MCF 10A (cell line): Measurements from ENCODE around the gene DIPK1C. TPM values are rescaled to one million over a fixed set of nuclear protein-coding genes. Genes with fewer than 3 reads are reported as not detected.

ENCODE experiments used
- BruUV-seq: library from RNA; stranded (reverse); fragments of 400-500 nt; replicated peaks from 2 replicates; lab custom pipeline; 2021; lab: Mats Ljungman, UMichigan
- CTCF ChIA-PET: fragments of 300-600 bp; sonication (Branson Sonifier 250); formaldehyde crosslinking; extraction: SDS; loops from one replicate; lab custom pipeline; 2021; ENCODE audit warnings: antibody characterized with exemption, inconsistent platforms; lab: Yijun Ruan, JAX
- POLR2A ChIA-PET: fragments of 300-600, 350-650 bp; sonication (Branson Sonifier 250); formaldehyde crosslinking; extraction: SDS; loops from one replicate; lab custom pipeline; 2020; ENCODE audit warnings: antibody characterized with exemption, inconsistent platforms; lab: Yijun Ruan, JAX
- DNase-seq: peaks from one replicate; pipeline ENCODE4 v3.0.0-alpha.2; 2018; ENCODE audit not compliant: unreplicated experiment
- H3K27ac Mint-ChIP-seq: one replicate; pipeline ENCODE4 v1.8.0; 2022; ENCODE audit warnings: mild to moderate bottlenecking, low read depth, mixed read lengths; ENCODE audit not compliant: unreplicated experiment
- H3K27me3 Mint-ChIP-seq: one replicate; pipeline ENCODE4 v1.8.0; 2022; ENCODE audit warnings: mixed read lengths; ENCODE audit not compliant: insufficient read depth, unreplicated experiment
- H3K36me3 Mint-ChIP-seq: one replicate; pipeline ENCODE4 v1.8.0; 2022; ENCODE audit warnings: mild to moderate bottlenecking, moderate library complexity, mixed read lengths; ENCODE audit not compliant: insufficient read depth, unreplicated experiment
- H3K4me1 Mint-ChIP-seq: one replicate; pipeline ENCODE4 v1.8.0; 2022; ENCODE audit warnings: mixed read lengths; ENCODE audit not compliant: insufficient read depth, unreplicated experiment
- H3K4me3 Mint-ChIP-seq: one replicate; pipeline ENCODE4 v1.8.0; 2022; ENCODE audit warnings: mild to moderate bottlenecking, moderate library complexity, mixed read lengths; ENCODE audit not compliant: unreplicated experiment
- H3K9me3 Mint-ChIP-seq: one replicate; pipeline ENCODE4 v1.8.0; 2022; ENCODE audit warnings: mixed read lengths; ENCODE audit not compliant: unreplicated experiment
- intact Hi-C: fragments of 100-400 bp; cut with micrococcal nuclease; formaldehyde crosslinking; loops from 2 replicates; pipeline ENCODE4 v1.14.1; 2022
- total RNA-seq: library from RNA; stranded (reverse); gene quantifications from 2 replicates; pipeline ENCODE4 v1.2.3, GENCODE V29; 2022
- TF ChIP-seq, protein P1 (sequence below): fragments of 200-600 bp; IDR thresholded peaks from one replicate; pipeline ENCODE4 v1.8.0; 2022; ENCODE audit warnings: antibody characterized with exemption, mild to moderate bottlenecking; ENCODE audit not compliant: unreplicated experiment

DIPK1C gene
- total RNA-seq, 1 experiment from 2014 or later = not detected

DNA sequence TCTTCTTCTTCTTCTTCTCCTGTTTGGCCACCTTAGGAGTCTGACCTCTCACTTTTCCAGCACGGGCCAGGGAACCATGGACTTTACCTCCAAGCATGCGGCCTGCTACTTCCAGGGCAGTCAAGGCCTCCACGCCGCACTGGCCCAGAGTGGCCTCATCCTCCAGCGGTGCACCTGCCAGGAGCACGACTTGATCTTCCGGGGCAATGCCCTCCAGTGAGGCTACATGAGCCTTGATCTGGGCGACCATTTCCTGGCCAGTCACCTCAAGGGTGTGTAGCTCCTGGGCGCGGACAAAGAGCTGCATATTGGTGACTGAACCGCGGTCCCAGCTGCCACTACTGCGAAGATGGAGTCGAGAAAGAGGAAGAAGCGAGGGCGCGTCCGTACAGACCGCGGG is 67.1 kb downstream of the DIPK1C start:
- Mint-ChIP-seq H3K4me1 (no peaks in the 10 kb centered on the region), H3K36me3 (no peaks in the 10 kb centered on the region), H3K27ac (no peak overlapping the region), H3K9me3 (no peaks in the 10 kb centered on the region), H3K27me3 (peaks cover 48% of the 10 kb centered on the region), H3K4me3 (no peak overlapping the region)
- BruUV-seq = no TSS peak
- DNase-seq = no peak
- CTCF ChIA-PET = no interaction called here
- intact Hi-C loops = no loop called here
- POLR2A ChIA-PET = no interaction called here
- TF ChIP-seq, protein P1, sequence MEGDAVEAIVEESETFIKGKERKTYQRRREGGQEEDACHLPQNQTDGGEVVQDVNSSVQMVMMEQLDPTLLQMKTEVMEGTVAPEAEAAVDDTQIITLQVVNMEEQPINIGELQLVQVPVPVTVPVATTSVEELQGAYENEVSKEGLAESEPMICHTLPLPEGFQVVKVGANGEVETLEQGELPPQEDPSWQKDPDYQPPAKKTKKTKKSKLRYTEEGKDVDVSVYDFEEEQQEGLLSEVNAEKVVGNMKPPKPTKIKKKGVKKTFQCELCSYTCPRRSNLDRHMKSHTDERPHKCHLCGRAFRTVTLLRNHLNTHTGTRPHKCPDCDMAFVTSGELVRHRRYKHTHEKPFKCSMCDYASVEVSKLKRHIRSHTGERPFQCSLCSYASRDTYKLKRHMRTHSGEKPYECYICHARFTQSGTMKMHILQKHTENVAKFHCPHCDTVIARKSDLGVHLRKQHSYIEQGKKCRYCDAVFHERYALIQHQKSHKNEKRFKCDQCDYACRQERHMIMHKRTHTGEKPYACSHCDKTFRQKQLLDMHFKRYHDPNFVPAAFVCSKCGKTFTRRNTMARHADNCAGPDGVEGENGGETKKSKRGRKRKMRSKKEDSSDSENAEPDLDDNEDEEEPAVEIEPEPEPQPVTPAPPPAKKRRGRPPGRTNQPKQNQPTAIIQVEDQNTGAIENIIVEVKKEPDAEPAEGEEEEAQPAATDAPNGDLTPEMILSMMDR = no peak

DNA sequence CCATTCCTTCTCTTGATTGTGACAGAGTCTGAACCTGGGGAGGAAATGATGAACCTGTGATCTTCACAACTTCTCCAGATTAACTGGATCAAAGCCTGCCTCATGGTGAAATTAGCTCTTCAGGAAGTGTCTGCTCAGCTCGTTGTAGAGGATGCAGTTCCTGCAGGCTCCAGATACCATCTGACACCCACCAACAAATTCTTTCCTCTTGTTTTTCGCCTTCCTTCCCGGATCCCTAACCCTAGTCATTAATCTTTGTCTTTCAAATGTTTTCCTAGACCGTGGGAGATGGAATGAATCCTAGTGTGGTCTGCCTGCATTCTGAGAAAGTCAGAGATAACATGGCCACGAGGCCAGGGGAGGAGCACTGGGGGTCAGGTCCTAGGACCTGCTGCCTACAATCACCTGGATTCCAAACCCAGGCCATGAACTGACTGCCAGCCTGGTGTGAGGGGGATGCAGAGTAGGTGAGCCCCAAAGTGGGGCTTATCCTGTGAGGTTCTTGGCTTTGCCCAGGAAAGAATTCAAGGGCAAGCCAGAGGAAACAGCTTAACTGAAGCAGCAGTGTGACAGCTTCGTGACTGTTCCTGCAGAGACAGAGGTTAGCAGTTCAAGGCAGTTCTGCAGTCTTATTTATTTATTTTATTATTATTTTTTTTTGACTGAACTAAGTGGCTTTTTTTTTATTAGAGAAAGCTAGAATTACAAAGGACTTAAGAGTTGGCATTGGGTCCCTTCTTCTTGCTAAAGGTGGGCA is 67.8 kb downstream of the DIPK1C start:
- no peaks in the 10 kb centered on the region for H3K4me1 Mint-ChIP-seq
- CTCF ChIA-PET = interaction anchor here (0.6 kb wide), 1 partner anchor 24 kb away, joined by 3 read pairs; no protein-coding TSS in a partner anchor
- BruUV-seq = no TSS peak
- no peak overlapping the region for H3K27ac Mint-ChIP-seq
- H3K9me3 Mint-ChIP-seq = no peaks in the 10 kb centered on the region
- peaks cover 42% of the 10 kb centered on the region for H3K27me3 Mint-ChIP-seq
- DNase-seq = no peak
- POLR2A ChIA-PET = no interaction called here
- H3K36me3 Mint-ChIP-seq = no peaks in the 10 kb centered on the region
- H3K4me3 Mint-ChIP-seq = no peak overlapping the region
- TF ChIP-seq, protein P1 = no peak
- intact Hi-C loops = no loop called here

DNA sequence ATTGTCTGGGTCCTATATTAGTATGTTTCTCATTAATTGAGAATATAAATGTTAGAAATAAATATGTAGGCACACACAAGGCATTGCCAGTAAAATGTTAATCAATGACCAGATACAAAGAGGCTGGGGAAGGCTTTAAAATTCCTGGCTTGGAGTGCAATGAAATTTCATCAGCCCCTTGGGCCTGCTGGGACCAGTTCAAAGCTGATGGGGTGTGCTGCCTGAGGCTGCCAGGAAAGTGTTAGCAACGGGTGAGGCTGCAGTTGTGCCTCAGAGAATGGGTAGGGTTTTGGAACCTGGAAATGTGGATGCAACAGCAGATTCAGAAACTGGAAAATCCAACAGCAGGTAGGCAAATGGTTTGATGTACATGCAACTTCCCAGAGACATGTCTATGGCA is 68.9 kb downstream of the DIPK1C start:
- intact Hi-C loops = no loop called here
- H3K36me3 Mint-ChIP-seq = no peaks in the 10 kb centered on the region
- H3K27ac Mint-ChIP-seq = no peak overlapping the region
- BruUV-seq = no TSS peak
- H3K4me3 Mint-ChIP-seq = no peak overlapping the region
- H3K9me3 Mint-ChIP-seq = no peaks in the 10 kb centered on the region
- TF ChIP-seq, protein P1 = no peak
- H3K27me3 Mint-ChIP-seq = peaks cover 31% of the 10 kb centered on the region
- ChIA-PET POLR2A (no interaction called here), CTCF (no interaction called here)
- no peaks in the 10 kb centered on the region for H3K4me1 Mint-ChIP-seq
- DNase-seq = peak; percentile 16

DNA sequence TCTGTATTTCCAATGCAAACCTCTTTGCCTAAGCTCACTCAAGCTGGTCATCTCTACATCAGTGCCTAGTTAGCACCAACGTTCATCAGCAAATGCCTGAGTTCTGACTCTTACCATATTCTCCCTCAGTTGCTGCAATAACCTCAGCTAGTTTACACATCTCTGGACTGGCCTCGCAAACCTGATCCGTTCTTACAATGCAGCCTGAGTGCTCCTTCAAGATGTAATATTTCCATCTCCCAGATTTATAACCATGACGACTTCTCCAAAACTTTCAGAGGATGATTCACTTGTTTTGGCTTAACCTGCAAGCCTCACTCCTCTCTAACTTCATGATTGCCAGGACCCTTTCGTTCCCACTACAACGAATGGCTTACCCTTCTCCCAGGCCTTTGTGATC is 69.7 kb downstream of the DIPK1C start:
- peaks cover 22% of the 10 kb centered on the region for H3K27me3 Mint-ChIP-seq
- intact Hi-C loops = no loop called here

More for the DNA sequence above, 69.7 kb downstream of the DIPK1C start:
- Mint-ChIP-seq H3K36me3 (no peaks in the 10 kb centered on the region), H3K27ac (no peak overlapping the region), H3K9me3 (no peaks in the 10 kb centered on the region), H3K4me3 (no peak overlapping the region), H3K4me1 (no peaks in the 10 kb centered on the region)
- no peak for DNase-seq
- TF ChIP-seq, protein P1 = no peak
- ChIA-PET CTCF (interaction anchor here (1.1 kb wide), 1 partner anchor 11 kb away, joined by 3 read pairs; no protein-coding TSS in a partner anchor), POLR2A (no interaction called here)
- BruUV-seq = no TSS peak

Other genes starting within 250 kb of the DIPK1C start
- 19.4 and 27.5 TPM in 2 replicates for gene CYB5A, start 165.3 kb downstream of the DIPK1C start, total RNA-seq
- gene C18orf63, start 141.5 kb downstream of the DIPK1C start, total RNA-seq = not detected in 2 replicates
- 194 and 219 TPM in 2 replicates for gene CNDP2, start 39.1 kb upstream of the DIPK1C start, total RNA-seq
- gene CNDP1, start 77.2 kb upstream of the DIPK1C start, total RNA-seq = not detected in 2 replicates
- 9.5 and 9.9 TPM in 2 replicates for gene ZNF407, start 140.6 kb upstream of the DIPK1C start, total RNA-seq